MM.1S (cell line): ENCODE data around the gene SPRED1.

ENCODE experiments used
- EZH2 ChIP-seq: fragments of 300-600 bp; sonication (generic); optimal IDR thresholded peaks from 2 replicates; pipeline ENCODE3; 2017; ENCODE audit warnings: low read depth, mild to moderate bottlenecking, antibody characterized with exemption, low read length, mixed read lengths
- EZH2phosphoT487 ChIP-seq: fragments of 300-600 bp; sonication (generic); IDR thresholded peaks from 2 replicates; pipeline ENCODE4 v1.6.1; 2018; ENCODE audit warnings: antibody characterized with exemption, low read length
- TF ChIP-seq, protein P1 (sequence below): fragments of 300-600 bp; sonication (generic); IDR thresholded peaks from 2 replicates; pipeline ENCODE4 v1.5.1; 2016; ENCODE audit warnings: antibody characterized with exemption, low read length, mixed read lengths

DNA sequence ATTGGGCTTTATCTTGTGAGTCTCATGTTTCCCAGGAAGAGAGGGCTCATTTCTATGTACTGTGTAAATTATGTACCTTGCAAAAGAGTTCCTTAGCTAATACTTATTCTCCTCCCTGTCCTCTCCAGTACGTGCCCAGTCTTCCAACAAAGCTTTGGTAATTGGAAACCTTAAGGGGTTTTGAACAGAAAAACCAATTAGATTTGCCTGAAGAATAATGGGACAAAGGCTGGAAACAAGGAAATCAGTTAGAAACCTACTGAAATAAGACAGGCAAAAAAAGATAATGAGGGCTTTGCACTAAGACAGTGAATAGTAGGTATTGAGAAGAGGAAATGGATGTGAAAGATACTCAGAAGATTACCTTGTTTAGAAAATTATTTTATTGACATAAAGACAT, 82.5 kb downstream of the SPRED1 start:
- TF ChIP-seq, protein P1, sequence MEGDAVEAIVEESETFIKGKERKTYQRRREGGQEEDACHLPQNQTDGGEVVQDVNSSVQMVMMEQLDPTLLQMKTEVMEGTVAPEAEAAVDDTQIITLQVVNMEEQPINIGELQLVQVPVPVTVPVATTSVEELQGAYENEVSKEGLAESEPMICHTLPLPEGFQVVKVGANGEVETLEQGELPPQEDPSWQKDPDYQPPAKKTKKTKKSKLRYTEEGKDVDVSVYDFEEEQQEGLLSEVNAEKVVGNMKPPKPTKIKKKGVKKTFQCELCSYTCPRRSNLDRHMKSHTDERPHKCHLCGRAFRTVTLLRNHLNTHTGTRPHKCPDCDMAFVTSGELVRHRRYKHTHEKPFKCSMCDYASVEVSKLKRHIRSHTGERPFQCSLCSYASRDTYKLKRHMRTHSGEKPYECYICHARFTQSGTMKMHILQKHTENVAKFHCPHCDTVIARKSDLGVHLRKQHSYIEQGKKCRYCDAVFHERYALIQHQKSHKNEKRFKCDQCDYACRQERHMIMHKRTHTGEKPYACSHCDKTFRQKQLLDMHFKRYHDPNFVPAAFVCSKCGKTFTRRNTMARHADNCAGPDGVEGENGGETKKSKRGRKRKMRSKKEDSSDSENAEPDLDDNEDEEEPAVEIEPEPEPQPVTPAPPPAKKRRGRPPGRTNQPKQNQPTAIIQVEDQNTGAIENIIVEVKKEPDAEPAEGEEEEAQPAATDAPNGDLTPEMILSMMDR, result no peak
- TF ChIP-seq EZH2phosphoT487 (no peak), EZH2 (no peak)
